Adipose tissue (tissue), 3 donors: ENCODE results near the gene GATD1. TPM values are rescaled to one million over a fixed set of nuclear protein-coding genes. Genes with fewer than 3 reads are reported as not detected.

Experiments used
- H3K27ac ChIP-seq: one replicate; pipeline ENCODE4 v1.5.1; 2013; ENCODE audit warnings: low read depth, low read length
- WGBS, 3 donors: extraction: QIAGEN DNeasy Blood & Tissue Kit; methylation state at CpG; one replicate each; pipeline ENCODE4 v1.1.7; 2013; 5-methylcytosine and 5-hydroxymethylcytosine counted together
- polyA plus RNA-seq, 3 donors: library from polyadenylated mRNA; stranded (reverse); fragments of 200-250 nt; gene quantifications; one replicate each; pipeline ENCODE4 v1.2.3, GENCODE V29; 2013
- donor health status: healthy with polysubstance abuse.
- donor health status: Bipolar disorder and iron deficiency.
- donor health status: healthy.

The GATD1 gene
- polyA plus RNA-seq, 3 donors = 15.4 to 33.4 (median 32.5) TPM

DNA sequence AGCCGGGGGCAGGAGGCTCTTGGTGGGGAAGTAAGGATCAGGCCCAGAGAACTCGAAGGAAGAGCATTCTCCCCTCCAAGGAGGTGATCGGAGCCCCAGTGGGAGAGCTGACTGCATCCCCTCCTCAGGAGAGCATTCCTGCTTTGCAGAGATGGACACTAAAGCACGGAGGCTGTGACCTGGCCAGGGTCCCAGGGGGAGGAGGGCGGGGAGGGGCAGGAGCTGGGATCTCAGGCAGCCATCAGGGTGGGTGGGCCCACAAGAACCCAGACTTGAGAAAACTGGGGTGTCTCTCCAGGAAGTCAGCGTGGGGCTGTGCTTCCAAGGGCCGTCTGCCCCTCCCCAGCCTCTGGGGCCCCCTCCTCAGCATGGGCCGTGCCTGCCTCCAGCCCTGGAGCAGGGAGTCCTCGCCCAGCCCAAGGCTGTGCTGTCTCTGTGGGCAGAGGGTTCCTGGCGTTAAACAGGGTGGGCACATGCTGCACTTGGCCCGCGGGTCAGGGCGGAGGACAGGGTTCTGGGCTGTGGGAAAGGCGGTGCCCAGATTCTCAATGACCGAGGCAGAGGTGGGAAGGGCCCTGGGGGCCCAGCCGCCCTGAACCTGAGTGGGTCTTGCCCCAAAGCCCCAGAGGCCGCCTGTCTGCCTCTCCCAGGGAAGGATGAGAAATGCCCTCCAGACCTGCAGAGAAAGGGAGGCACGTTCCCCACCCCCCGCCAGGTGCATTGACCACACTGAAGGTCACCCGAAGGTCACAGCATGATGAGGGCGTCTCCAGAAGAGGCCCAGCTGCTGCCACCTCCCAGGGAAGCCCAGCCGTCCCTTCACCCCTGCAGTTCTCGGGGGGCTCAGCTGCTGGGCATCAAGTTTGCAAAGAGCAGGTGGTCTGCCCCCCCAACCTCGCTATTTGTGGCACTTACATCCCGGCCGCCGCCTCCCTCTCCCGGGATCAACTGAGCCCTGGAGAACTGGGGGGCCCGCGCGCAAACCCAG, 12.0 kb upstream of the GATD1 start:
- WGBS, 3 donors = 32 to 39% (median 38%) methylated on average over 31 of the region's 31 CpGs
- H3K27ac ChIP-seq = no peak overlapping the region

DNA sequence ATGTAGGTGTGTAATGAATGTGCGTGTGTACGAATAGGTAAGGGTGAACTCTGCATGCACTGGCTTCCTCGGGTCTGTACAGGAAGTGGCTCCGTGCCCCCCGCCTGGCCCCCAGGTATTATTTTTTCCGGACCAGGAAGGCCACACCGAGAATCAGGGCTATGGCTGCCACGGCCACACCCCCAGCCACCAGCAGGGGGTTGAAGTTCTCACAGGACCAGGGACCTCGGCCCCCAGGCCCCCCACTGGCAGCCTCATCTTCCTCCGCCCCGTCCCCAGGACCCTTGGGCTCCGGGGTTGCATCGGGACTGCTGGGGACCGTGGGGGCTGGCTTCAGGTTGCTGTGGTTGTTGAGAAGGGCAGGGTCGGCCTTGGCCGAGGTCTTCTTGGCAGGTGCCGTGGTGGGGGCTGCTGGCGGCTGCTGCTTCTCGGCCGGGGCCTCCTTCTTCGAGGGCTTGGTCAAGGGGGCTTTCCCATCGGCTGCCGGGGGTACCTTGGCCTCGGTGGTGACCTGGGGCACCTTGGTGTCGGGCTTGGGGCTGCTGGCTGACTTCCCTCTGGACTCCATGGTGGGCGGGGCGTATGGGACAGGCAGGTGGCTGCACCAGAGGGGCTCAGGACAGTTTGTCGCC, 10.8 kb upstream of the GATD1 start:
- WGBS, 3 donors = 55 to 60% (median 60%) methylated on average over 26 to 28 of the region's 28 CpGs
- no peak overlapping the region for H3K27ac ChIP-seq

DNA sequence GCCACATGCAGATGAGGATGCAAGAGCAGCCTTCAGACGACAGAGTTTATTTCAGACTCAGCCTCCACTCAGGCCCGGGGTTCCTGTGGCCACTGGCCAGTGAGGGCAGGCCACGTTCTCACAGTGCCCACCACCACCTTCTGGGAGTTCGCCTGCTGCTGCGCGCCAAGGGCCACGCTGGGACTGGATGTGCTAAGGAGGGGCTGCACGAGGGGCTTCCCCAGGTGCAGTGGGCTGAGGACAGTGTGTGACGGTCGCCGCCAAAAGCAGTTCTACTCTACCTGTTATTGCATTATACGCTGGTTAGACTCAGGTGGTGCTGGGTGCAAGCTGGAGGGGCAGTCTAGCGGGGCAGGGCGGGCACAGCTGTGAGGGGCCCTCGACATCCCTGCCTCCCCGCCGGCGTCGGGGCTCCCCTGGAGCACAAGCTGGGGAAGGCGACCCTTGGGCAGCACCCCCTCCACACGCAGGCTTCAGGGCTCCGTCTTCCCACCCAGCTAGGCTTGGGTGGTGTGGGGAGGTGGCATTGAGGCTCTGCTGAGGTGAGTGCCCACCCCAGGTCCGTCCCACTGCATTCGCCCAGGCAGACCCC, 9.9 kb upstream of the GATD1 start:
- no peak overlapping the region for H3K27ac ChIP-seq
- WGBS, 3 donors = 84 to 93% (median 89%) methylated on average over 24 of the region's 24 CpGs

DNA sequence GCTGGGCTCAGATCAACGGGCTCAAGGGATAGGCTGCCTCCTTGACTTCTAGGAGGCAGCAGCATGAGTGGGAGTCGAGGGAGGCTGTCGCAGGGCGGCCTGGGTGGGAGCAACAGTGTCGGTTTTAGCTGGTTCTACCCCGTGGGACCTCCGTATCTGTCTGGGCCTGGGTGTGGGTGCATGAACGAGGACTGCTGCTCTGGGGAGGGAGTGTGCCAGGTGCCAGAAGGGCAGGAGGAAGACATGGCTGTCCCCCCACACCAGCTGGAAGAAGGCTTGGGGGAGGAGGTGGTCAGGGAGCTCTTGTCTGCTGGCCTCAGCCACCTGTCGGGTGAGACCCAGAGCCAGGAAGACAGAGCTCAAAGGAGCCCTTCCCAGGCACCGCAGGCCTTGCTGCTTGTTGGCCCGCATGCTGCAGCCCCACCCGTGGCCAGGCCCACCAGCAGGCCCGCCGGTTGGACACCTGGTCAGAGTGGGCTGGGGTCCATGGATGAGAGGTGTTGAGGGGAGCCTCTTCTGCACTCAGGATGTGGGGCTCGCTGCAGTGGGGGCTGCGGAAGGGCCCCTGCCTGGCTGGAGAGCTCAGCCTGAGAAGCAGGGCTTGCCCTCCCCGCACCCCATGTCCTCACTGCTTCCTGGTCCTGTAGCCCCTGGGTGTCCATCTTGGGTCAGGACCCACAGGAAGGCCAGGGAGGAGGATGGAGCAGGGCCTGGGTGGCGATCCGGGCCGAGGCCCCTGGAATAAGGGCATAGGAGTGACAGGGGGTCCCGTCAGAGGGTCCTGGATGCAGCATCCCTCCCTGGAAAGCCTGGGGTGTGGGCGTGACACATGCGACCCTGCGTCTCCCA, 9.2 kb upstream of the GATD1 start:
- H3K27ac ChIP-seq = no peak overlapping the region
- 76 to 86% (median 77%) methylated on average over 23 to 24 of the region's 24 CpGs for WGBS, 3 donors

DNA sequence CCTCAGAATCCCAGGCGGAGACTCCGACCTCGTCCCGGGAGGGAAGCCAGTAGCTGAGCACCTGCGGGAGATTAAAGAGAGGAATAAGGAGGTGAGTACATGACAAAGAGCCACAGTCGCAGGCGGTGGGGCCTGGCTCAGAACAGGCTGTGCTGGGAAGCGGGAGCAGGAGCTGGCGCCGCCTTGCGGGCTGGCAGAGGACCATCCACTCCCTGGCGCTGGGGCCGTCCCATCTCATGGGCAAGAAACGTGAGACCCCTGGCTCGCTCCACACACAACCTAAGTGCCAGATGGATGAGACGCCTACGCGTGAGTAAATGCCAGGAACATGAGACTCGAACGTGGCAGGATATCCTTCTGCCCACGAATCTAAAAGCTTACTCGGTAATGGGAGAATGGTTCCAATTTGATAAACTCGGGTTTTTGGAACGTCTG, 6.3 kb upstream of the GATD1 start:
- H3K27ac ChIP-seq = no peak overlapping the region
- 10 to 43% (median 32%) methylated on average over 24 of the region's 24 CpGs for WGBS, 3 donors

DNA sequence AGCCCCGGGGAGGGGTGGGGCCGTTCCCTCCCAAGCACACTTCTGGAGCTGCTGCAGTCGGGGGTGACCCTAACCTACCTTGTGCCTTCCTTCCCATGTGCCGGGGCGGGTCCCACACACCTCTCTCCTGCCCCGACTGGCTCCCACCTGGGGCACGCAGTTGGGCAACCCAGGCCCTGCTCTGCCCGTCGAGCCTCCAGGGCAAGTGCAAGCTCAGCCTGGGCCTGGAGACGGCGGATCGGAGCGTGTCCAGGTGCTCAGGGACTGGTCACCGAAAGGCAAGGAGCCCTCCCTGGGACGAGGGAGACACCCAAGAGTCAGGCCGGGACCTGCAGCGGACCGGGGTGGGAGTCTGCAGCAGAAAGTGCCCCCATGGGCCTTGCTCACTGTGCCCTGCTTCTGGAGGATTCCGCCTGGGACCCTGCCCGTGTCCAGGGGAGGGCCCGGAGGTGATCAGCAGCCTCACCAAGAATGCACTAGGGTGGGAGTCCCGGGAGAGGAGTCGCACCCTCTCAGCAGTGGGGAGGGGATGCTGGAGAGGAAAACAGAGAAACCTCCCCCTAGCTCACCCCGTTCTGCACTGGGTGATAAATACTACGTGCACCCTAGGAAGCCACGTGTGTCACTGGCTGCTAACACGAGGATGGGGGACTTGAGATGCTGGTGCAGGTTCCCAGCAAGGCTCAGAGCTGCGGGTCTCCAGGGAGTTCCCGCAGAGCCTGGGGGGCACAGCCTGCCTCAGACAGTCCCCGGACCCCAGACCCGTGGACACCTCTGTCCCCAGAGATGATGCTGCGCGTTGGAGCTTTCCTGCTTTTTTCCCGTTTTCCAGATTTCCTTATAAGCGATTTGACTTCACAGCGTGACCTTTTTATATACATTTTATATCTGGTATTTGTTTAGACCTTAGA, 5.2 kb upstream of the GATD1 start:
- 76% methylated on average over 34 to 36 of the region's 36 CpGs for WGBS, 3 donors
- H3K27ac ChIP-seq = no peak overlapping the region

DNA sequence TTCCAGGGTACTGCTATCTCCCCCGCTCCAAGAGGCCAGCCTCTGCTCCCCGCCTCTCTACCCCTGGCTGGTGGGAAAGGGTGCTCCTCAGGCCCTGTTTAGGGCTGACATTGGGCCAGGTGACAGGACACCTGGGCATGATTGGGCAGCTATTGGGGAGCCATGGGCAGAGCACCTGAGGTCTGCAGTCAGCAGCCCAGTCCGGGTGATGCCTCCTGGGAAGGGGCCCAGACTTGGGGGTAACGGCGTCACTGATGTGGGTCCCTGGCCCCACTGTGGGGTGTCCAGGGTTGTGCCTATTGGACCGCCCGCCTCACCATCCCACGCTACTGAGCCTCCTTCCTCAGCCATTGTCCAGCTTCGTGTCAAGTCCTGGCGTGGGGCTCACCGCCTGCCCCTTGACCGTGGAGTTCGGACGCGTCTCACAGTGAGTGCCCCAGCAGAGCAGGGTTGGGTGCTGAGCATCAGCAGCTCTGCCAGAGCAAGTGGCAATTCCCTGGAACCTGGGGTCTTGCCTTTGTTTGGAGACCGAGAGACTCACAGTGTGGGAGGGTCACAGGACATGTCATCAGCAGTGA, 2.8 kb upstream of the GATD1 start:
- H3K27ac ChIP-seq = no peak overlapping the region
- 94 to 98% (median 94%) methylated on average over 15 to 16 of the region's 16 CpGs for WGBS, 3 donors

DNA sequence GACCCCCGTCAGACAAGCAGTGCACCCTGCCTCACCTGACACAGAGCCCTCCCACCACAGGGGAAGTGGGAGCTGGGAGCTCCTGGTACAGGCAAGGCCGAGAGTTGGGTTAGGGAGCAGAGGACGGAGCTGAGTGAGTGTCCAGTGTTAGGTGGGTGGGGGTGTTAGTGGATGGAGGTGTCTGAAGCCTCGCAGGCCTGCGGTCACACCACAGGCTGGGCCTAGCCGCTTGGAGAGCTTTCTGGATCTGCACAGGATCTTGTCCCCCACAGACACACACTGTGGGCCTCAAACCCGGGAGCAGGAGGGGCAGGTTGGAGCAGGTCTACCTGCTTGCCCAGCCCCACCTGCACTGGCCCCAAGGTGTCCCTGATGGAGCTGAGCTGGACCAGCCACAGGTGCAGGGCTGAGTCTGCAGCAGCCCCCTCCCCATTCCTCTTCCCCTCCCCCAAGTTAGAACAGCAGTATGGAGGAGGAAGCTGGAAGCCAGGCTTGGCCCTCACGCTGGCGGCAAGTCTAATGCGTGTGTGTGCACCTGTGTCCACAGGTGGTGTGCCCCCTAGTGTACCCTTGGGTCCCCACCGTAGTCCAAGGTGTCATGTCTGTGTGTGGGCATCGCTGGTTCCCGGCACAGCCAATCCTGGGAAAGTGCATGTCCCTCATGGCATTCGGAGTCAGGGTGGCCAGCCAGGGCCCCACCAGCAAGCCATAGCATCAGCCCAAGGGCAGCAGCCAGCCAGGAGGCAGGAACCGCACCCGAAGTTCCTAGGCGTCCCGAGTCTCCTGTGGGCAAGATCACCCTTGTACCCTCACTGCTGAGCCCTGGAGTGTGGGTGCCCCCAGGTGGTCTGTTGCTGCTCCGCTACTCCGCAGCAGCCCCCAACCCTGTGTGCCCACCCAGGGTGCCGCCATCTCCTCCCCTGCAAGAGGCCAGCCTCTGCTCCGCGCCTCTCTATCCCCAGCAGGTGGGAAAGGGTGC, 2.0 kb upstream of the GATD1 start:
- WGBS, 3 donors = 92 to 94% (median 92%) methylated on average over 23 of the region's 23 CpGs
- H3K27ac ChIP-seq = no peak overlapping the region

DNA sequence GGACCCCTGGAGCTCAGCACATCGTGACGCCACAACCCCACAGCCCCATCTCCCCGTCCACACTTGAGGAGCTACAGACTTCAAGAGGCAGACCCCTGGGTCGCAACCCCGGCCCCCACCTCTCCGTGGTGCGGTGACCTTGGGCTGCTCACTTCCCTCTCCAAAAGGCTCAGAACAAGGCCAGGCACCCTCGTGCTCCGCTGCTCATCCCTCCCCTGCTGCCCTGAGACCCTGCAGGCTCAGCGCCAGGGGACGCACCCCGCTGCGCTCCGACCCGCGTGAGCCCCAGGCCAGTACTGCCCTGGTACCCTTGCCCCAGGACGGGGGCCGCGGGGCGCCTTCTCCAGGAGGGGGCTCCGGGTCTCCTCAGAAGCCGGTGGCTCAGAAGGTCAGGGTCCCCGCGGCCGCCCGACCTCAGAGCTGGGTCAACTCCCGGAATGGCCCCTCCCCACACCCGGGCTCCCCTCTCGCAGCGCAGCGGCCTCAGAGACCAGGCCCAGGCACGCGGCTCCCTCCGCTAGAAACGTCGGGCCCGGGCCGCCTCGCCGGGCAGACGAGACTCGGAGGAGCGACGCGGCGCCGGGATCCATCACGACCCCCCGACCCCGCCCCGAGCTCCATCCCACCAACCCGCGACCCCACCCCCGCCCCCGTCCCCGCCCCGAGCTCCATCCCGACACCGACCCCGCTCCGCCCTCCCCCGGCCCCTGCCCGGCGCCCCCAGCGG, 563 bp downstream of the GATD1 start:
- WGBS, 3 donors = 1 to 2% (median 2%) methylated on average over 57 to 65 of the region's 65 CpGs
- no peak overlapping the region for H3K27ac ChIP-seq

DNA sequence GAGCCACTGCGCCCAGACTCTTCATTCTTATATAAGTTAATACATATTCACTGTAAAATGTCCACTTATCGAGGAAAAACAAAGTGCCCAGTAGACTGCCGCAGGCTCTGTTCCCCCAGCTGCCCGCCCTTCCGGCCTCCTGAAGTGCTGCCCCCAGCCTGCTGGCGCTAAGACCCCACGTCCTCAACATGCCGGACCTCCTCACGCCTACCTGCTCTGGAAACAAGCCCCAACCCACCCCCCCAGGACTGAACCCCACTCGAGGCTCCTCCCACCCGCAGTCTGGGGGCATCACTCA, 1.1 kb downstream of the GATD1 start:
- no peak overlapping the region for H3K27ac ChIP-seq
- WGBS, 3 donors = 32 to 41% (median 37%) methylated on average over 11 of the region's 11 CpGs

DNA sequence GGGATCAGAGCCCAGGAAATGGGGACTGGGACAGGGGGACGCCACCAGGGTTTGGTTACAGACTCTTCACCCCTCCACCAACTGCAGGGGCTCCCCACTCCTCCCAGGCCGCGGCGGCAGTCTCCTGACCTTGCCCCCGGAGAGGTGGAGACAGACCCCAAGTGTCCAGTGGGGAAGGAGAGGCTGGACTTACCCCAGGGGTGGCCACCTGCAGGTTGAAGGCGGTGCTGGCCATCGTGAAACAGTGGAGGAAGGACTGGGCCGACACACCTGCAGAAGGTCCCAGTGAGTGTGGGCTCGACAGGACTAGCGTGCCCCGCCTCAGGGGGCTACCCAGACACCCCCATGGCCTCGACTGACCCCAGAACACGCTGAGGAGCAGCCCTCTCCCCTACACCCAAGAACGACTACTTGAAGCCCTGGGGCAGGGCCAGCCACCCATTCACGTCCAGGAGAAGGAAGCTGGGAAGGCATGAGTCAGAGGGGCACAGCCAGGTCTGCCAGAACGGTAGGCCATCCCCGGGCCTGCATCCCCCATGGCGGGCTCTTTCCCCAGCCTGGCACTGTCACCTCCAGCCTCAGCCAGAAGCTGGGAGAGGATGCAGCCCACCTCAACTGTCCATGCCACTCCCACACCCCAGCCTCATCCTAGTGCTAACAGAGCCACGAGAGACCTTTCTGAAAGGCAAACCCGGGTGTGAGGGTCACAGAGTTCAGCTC, 2.3 kb downstream of the GATD1 start:
- 68 to 71% (median 71%) methylated on average over 18 to 20 of the region's 20 CpGs for WGBS, 3 donors
- no peak overlapping the region for H3K27ac ChIP-seq

DNA sequence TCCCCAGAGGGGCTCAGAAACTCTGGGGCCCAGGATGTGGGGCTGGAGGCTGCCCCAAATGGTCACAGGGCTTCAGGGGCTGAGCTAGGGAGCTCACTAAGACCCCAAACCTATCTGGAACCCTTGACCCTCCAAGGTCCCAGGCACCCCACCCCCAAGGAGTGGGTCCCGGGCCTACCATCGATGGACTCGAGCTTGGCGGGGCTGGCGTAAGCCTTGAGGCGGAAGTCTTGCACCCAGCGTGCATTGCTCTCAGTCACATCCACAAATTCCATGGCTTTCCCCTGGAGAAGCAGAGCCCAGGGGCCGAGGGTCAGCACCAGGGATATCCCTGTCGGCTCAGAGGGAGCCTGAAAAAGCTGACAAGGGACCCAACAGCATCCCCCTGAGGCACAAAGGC, 3.5 kb downstream of the GATD1 start:
- WGBS, 3 donors = 92 to 97% (median 93%) methylated on average over 9 of the region's 9 CpGs
- H3K27ac ChIP-seq = no peak overlapping the region

DNA sequence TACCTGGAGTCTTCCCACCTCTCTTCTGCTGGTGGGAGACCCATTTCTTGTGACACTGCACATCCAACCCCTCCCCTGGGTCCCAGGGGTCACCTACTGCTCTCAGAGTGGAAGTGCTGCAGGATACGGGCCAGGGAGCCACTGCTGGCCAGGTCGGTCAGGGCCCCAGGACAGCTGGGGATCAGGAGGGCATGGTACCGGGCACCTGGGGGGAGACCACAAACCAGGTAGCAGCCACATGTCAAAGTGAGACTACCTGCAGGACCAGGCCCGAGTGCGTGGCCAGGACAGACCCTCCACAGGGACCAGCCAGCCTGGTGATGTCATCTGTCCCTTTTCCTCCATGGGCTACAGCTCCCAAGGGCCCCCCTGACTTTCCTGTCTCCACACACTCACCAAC, 3.9 kb downstream of the GATD1 start:
- H3K27ac ChIP-seq = no peak overlapping the region
- WGBS, 3 donors = 91 to 92% (median 92%) methylated on average over 5 of the region's 5 CpGs

DNA sequence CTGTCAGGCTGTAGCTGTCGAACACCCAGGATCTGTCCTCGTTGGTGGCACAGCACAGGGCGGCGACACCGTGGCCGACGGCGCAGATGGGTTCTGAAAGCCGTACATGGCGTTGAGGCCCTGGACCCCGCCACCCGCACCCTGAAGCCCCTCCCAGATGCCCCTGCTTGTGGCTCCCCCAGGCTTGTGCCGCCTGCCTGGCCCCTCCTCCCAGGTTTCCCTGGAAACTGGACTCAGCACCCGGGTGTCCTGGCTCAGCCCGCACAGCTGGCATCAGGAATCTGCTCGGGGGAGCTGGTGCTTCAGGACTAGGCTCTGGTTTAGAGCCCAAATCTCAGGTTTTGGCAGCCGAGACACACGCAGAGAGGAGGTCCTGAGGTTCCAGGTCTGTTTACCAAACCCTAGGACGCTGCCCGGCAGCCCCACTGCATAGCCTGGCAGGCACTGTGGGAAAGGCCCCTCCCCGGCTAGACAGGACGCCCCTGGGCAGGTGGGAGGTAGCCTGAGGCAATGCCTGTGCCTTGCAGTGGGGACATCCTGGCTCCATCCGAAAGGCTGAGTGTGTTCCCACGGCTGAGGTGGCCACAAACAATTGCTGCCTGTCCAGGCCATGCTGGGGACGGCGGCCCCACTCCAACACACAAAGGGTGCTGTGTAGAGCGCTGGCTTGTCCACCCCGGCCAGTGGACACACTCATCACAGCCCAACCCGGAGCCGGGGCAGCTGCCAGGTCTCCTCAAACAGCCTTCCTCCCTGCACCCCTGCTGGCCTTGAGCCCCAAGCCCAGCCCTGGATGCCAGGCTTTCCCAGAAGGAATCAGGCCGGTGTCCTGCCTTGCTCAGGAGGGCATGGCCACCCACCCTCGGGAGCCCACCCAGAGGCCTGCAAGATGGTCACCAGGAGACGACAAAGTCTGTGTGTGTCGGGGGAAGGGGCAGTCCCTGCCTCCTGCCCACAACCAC, 4.6 kb downstream of the GATD1 start:
- 78 to 80% (median 79%) methylated on average over 33 to 34 of the region's 34 CpGs for WGBS, 3 donors
- H3K27ac ChIP-seq = no peak overlapping the region
